ENCODE measurements around the gene VWDE.

Gene VWDE

GRCh38 chr7:12327922-12328321 is 75.7 kb downstream of the VWDE start:
- no peak for DNase-seq

GRCh38 chr7:12325646-12326045 is 78.0 kb downstream of the VWDE start:
- DNase-seq = no peak

- no peak for DNase-seq
Measured at GRCh38 chr7:12323415-12323814, 80.2 kb downstream of the VWDE start.

- DNase-seq = no peak
Measured at GRCh38 chr7:12322903-12323300, 80.8 kb downstream of the VWDE start.

GRCh38 chr7:12322284-12322902 is 81.3 kb downstream of the VWDE start:
- DNase-seq = no peak

GRCh38 chr7:12320987-12321647 is 82.5 kb downstream of the VWDE start:
- no peak for DNase-seq

- no peak for DNase-seq
Measured at GRCh38 chr7:12320241-12320986, 83.3 kb downstream of the VWDE start.

GRCh38 chr7:12317675-12318074 is 86.0 kb downstream of the VWDE start:
- no peak for DNase-seq

GRCh38 chr7:12316925-12317324 is 86.7 kb downstream of the VWDE start:
- DNase-seq = no peak

GRCh38 chr7:12315049-12315448 is 88.6 kb downstream of the VWDE start:
- DNase-seq = no peak

- DNase-seq = no peak
Measured at GRCh38 chr7:12314199-12314598, 89.5 kb downstream of the VWDE start.

GRCh38 chr7:12305502-12305901 is 98.2 kb downstream of the VWDE start:
- DNase-seq = no peak

GRCh38 chr7:12303495-12303894 is 100.2 kb downstream of the VWDE start:
- no peak for DNase-seq

GRCh38 chr7:12303062-12303461 is 100.6 kb downstream of the VWDE start:
- DNase-seq = no peak

- DNase-seq = no peak
Measured at GRCh38 chr7:12300415-12300814, 103.2 kb downstream of the VWDE start.

- no peak for DNase-seq
Measured at GRCh38 chr7:12299367-12299766, 104.3 kb downstream of the VWDE start.

GRCh38 chr7:12297283-12298108 is 106.2 kb downstream of the VWDE start:
- DNase-seq = no peak

GRCh38 chr7:12296051-12296570 is 107.6 kb downstream of the VWDE start:
- no peak for DNase-seq

- no peak for DNase-seq
Measured at GRCh38 chr7:12294701-12295100, 109.0 kb downstream of the VWDE start.

GRCh38 chr7:12291870-12292269 is 111.8 kb downstream of the VWDE start:
- DNase-seq = no peak

GRCh38 chr7:12290761-12291160 is 112.9 kb downstream of the VWDE start:
- DNase-seq = no peak

- no peak for DNase-seq
Measured at GRCh38 chr7:12289996-12290395, 113.7 kb downstream of the VWDE start.

GRCh38 chr7:12287901-12288300 is 115.8 kb downstream of the VWDE start:
- no peak for DNase-seq

Measured in NK-92 treated with Interleukin-12 subunit alpha and Interleukin-12 subunit beta, amount 100 ng/mL, for 24 hours (cell line).